GM21367 (cell line): ENCODE measurements around the gene C16orf78.

Experiments
- ATAC-seq: cut with Tn5 transposase; IDR thresholded peaks from one replicate; pipeline ENCODE4 v1.9.1; 2021; ENCODE audit not compliant: unreplicated experiment

Gene C16orf78

DNA sequence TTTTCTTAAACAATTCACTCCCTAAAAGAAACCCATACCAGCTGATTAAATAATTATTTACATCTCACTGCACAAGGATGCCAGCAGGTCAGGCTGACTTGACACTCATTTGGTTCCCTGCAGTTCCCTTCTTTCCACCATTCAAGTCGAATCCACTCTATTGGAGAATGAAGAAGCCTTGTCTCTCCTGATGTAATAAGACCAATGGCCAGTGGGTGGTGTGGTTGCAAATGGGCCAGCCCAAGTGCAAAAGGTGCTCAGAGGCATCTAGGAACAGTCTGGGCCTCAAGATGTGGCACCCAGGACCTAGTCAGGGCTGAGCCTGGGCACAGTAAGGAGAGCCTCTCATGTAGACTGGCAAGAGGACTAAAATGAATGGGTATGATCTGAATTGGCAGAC lies 9.3 kb downstream of the C16orf78 start:
- no peak for ATAC-seq

DNA sequence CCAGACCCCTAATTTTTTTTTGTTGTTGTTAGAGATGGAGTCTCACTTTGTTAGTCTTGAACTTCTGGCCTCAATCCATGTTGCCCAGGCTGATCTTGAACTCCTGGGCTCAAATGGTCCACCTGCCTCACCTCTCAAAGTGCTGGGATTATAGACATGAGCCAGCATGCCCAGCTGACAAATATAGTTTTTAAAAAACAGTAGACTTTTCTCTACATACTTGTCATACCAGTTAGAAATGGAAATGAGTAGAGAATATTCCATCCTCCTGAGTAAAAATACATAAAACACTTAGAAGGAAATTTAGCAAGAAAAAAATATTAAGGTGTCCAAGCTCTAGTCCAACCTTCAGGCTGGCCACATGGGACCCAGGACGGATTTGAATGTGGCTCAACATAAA lies 21.4 kb downstream of the C16orf78 start:
- ATAC-seq: no peak

DNA sequence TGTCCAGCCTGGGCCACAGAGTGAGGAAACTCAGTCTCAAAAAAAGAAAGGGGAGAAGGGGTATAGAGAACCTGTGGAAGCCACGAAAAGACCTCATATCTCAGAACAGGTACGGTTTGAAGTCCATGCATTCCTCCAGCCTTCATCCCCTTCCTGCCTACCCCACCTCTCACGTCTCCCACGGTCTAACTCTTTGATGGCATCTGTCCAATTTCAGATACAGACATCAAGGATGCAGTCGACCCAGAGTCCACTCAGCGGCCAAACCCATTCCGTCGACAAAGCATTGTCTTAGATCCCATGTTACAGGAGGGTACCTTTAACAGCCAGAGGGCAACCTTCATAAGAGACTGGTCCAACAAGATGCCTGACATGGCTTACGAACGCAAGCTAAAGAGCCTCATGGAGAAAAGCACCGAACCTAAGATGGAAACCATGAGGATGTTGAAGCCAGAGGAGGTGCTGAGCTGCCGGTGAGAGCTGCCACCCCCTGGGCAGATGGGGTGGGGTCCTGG lies 22.7 kb downstream of the C16orf78 start:
- ATAC-seq: no peak

DNA sequence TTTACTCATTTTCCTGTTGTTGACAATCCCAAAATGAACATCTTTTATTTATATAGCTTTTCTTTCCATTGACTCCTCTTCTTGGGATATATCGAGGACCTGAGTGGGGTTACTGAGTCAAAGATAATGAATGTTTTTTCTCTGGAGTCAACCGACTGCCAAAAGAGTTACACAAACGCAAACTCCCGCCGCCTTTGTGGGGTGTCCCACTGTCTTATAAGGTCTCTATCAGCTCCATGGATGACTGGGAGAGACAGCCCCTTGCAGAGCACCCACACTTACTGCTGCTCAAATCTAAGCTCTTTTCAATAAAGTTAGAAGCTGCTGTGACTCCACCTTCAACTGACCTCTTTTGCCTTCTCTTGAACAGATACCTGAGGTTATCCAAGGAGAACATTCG lies 25.2 kb downstream of the C16orf78 start:
- no peak for ATAC-seq

DNA sequence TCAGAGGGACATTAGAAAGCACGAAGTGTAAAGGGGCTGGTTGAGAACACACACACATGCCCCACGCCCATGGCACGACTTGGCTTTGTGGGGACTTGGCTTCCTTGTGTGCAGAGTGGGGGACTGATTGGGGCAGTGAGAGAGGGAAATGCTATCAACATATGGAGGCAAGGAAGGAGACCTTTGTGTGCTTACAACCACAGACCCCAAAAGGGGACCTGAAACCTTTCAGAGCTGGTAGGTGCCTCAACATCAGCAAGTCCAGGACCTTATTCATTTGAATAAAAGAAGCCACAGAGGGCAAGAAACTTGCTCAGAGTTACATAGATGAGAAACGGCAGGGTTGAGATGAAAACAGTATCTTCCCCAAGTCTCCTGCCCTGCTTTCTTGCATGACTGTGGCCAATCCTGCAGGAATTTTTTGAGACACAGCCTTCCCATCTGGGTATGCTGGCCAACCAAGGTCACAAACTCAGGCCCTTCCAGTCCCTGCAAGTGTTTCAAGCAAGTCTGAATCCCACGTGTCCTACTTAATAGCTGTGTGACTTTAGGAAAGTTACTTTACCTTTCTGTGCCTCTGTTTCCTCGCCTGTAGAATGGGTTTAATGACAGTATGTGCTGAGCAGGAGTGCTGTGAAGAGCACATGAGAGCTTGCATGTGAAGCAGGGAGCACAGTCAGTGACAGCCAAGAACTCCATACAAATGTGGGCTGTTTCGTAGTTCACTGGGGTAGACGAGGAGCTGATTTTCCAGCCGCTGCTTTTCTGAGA lies 26.2 kb downstream of the C16orf78 start:
- ATAC-seq: peak; percentile 99

DNA sequence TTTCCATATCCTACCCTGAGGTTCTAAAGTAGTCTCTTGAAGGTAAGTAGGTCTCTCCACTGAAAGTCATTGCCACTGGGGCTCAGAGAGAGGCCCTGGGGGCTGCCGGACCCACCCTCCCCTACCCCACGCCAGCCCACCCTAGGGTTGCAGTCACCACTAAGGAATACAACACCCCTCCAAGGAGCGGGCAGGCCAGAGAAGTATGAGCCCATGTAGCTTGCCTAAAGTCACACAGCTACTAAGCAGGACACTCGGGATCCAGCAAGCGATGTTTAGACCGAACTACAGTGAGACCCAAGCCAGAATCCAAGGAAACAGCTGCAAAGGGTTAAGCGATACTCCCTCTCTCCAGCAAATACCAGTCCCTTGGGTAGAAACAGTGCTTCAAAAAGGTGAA lies 27.0 kb downstream of the C16orf78 start:
- no peak for ATAC-seq

DNA sequence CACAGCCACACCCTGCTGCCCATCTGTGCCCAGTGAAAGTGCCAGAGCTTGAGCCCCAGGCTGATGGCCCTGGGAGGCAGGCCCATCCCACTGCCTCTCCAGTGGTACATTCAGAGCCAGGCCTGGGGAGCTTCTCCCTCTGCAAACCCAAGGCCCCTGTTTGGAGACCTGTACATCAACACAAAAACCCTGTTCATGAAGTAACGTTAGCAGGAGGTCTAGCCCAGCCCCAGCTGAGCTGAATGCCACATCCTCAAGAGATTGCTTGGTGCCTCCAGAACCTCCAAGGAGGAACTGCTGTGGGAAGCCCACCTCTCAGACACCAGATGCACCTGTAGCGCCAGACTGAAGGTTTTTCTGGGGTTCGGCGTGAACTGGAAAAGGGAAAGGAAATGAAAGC lies 31.5 kb downstream of the C16orf78 start:
- no peak for ATAC-seq

DNA sequence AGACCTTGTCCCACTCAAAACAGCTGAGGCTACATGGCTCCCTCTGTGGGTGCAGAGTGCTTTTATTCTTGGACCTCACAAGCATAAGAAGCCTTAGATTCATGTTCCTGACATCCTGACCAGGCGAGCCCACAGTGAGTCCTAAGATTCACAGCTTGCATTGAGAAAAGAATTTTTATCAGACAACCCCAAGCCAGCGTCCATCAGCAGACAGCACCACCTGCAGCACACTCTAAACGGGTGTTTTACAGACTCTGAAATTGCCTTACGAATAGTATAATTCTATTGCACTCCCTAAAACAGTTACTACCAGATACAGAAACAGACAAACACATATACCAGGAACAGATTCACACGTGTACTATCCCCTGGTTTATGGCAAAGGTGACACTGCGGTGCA lies 31.9 kb downstream of the C16orf78 start:
- no peak for ATAC-seq

DNA sequence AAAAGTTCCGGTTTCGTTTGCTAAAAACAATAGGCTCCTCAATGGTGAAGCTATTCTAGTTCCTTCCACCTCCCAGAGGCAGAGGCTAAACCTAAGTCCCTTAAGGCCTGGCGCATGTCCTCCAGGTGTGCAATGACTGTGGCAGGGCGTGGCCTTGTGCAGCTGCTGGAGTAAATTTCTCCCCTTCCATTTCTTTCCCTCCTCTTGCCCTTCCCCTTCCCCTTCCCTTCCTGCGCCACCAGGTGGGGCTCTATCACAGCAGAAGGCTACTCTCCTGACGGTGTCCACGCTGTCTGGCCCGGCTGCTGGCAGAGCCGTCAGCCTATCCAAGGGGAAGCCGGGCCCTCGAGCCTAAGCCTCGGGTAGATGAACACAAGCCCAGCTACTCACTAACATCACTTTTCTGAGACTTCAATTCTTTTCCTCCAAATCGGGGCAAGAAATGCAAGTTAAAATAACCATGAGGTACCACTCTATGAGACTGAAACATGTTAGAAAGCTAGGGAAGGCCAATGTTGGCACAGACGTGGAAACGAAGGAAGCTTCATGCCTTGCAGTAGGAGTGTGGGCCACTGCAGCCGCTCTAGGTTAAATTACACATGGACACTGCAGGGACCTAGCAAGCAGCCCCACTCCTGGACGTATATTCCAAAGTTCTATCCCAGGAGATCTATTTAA lies 34.4 kb downstream of the C16orf78 start:
- peak; percentile 84 for ATAC-seq

DNA sequence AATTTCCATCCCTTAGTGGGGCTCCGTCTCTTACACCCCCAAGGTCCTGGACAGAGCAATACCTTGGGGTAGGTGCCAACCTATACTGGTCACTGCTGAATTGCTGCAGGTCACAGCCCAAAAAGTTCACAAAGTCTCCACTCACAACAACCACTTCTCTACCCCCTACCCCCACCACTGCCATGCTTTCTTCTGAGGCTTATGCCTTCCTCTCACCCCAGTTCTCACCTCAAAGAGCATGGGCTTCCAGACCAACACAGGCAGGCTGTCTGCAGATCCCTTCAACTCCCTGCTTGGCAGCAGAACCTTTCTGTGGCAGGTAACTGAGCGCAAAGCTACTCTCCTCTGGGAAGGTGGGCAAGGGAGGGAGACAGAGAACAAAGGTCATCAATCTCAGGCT lies 35.5 kb downstream of the C16orf78 start:
- no peak for ATAC-seq

DNA sequence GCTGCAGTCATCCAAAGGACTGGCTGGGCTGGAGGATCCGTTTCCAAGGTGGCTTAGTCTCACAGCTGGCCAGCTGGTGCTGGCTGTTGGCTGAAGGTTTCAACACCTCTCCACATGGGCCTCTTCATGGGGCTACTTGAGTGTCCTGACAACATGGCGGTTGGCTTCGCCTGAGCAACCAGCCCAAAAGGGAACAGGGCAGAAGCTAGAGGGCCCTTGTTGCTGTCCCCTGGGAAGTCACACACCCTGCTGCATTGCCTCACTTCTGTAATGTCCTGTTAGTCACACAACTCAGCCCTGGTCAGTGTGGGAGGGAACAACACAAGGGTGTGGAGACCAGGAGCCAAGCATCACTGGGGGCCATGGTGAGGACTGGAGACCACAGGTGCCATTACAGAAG lies 36.6 kb downstream of the C16orf78 start:
- no peak for ATAC-seq

DNA sequence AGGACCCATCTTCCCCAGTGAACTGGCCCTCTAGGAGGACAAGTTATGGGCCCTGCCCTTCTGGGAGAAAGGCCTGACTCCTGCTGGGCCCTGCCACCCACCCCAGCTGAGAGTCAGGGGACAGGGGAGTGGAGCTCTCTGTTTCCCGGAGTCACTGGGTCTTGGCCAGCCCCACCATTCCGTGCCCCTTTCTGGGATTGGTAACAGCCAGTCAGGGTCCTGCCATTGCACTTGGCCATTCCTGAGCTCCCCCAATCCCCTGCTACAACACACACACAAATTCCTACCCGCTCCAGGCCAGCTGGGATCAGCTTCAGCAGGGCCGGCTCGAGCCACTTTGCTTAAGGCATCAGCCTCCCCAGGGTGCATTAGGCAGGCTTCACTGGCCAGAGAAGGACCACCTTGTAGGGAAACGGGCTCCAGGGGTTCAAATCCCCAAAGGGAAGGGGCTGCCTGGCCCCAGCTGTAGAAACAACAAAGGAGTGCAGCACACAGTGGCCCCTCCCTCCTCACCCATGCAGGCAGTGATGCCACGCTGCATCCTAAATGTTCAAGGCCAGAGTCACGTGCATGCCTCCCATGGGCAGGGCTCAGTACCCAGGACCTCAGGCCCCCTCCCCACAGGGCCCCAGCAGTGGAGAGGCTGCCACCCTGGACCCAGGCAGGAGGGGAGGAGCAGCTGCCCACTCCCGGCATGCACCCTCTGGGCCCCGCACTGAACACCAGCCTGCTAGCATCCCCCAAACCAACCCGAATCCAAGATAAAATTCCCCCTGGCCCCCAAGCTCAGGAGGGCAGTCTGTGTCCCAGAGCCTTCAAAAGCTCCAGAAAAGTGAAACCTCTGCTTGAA lies 37.7 kb downstream of the C16orf78 start:
- no peak for ATAC-seq

DNA sequence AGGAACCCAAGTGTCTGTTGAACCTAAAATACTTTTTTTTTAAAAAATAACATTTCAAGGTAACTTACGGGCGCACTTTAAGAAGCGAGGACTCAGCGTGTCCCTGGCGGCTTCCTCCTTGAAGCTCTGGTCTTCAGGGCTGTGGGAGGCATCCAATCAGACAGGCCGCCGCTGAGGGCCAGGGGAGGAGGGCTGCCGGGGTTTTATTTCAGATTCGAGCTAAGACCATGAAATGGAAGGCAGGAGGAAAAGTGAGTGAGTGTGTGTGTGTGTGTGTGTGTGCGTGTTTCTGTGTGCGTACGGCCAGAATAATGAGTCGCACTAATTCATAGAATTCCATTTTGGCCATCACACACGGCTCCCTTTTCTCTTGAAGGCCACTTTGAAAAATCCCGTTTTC lies 41.1 kb downstream of the C16orf78 start:
- ATAC-seq: no peak

DNA sequence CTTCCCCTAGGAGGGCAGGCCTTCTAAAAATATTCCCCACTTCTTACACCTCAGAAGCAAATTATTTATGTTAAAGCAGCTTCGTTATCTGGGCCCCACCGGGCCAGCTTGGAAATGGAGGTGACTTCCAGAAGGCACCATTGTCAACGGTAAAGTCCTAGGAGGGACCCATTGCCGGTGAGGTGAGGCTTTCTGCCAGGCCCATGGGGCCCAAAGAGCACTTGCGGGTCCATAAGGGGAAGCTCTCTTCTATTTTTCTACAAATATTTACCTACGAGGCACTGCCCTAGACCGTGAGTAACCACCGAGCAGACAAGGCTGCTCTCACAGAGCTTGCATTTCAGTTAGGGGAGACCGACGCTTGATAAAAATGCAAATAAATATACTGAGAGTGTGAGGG lies 41.5 kb downstream of the C16orf78 start:
- no peak for ATAC-seq

DNA sequence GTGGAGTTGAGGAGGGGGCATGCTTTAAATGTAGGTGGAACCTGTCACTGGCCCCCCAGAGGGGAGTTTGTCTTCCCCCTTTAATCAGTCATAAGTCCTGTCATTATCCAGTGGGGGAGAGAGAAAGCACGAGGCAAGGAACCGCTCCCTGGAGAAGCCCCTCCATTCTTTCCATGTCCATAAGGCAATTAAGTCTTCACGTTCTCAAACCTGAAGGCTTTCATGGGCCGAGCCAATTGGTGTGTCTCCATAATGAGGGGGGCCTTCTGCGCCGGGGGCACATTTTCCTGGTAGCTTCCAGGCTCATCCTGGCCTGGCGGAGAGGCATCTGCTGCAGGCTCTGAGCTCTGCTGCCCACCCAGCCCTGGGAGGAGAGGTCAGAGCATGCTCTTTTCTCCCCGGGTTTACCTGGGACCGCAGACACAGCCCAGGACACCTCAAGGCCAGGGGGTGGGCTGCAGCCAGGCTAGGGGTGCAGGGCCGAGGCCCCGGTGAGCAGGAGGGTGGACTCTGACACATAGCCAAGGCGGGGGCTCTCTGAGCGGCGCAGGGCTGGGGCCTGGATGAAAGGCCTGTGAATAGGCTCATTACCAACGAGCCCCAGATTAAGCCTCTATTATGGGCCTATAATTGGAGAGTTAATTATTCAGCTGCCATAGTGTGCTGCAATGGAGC lies 42.5 kb downstream of the C16orf78 start:
- no peak for ATAC-seq

DNA sequence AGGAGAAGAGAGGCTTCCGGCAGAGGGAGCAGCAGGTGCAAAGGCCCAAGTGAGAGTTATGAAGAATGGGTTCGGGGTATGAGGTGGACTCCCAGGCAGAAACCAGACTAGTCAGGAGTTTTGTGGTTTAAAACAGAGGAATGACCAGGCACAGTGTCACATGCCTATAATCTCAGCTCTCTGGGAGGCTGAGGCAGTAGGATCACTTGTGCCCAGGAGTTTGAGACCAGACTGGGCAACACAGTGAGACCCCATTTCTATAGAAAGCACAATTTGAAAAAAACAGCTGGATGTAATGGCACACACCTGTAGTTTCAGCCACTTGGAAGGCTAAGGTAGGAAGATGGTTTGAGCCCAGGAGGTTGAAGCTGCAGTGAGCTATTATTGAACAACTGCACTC lies 43.8 kb downstream of the C16orf78 start:
- ATAC-seq: no peak

DNA sequence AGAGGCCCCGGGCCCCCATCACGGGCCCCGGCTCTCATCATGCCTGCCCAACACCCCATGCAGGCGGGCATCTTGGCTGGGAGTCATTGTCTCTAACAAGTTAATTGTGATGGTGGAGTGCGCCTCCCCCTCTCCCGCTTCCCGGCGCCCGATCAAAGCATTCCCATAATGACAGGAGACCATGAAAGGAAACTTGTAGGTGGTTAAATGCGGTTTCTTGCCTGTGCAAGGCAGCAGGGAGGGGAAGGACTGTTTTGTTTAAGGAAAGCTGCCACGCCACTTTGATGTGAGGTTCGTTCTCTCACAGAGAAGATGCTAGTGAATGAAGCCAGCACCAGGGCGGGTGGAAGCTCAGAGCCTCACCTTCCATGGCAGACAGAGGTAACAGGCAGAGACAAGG lies 45.4 kb downstream of the C16orf78 start:
- no peak for ATAC-seq

DNA sequence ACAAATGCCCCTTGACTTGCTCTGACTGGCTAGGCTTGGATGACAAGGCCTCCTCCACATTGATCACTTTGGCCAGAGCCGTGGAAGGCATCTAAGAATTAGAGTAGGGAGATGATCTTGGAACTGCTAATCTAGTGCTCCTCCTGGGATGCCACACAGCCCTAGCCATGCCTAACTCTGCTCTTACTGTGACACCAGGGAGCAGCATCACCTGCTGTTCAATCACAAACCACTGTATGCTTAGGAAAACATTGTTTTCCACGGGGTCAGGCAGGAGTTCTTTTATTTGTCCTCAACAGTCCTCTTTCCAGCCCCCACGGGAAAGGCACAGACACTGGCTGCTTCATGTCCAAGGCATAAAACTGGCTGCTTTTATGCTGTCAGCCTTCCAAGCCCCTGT lies 46.3 kb downstream of the C16orf78 start:
- ATAC-seq: no peak

DNA sequence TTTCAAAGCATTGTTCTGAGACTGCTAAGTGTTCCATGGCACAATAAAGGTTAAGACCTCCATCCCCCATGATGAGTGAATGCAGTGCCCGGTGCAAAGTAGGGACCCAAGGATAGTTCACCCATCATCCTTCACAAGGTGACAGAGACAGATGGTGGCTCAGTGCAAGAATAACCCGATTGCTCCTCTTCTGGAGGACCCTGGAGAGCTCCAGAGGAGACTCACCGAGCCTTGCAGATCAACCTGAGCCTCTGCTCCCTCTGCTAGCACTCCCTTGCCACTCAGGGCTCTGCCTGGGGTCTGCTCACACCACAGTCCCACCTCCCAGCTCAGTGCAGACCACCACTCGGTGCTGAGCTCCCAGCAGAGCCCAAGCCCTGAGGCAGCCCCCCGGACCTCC lies 49.3 kb downstream of the C16orf78 start:
- ATAC-seq: no peak

DNA sequence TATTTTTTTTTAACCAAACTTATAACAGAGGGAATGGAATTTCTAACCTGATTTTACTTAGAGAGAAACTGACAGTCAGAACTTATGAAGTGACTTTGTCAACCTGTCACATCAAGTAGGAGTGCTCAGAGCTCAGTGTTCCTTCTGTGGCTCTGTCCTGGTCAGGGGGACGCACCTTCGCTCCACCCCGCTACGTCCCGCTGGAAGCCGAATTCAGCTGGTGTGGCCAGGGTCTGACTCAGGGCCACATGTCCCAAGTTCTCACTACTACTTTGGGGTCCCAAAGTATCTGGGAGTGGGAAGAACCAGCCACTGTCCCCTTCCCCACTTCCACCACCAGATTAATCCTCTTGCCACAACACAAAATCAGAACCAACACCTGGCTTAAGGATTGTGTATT lies 51.4 kb downstream of the C16orf78 start:
- no peak for ATAC-seq

DNA sequence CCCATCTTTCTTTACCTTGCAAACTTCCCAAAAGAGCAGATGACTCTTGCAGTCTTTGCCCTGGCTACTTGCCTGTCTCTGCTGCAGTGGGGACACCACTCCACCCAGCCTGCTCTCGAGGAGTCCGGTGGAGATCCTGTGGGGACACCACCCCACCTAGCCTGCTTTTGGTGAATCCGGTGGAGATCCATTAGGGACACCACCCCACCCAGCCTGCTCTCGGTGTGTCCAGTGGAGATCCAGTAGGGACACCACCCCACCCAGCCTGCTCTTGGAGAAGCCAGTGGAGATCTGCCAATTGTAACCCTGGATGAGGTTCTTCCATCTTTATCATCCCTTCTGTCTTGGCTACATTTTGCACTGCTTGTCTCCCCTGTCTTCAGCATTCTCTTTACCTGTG lies 54.2 kb downstream of the C16orf78 start:
- no peak for ATAC-seq
